Calu3 (cell line): ENCODE results near the gene GRM7. TPM values are rescaled to one million over a fixed set of nuclear protein-coding genes. Genes with fewer than 3 reads are reported as not detected.

ENCODE experiments used
- BruUV-seq: library from RNA; stranded (reverse); fragments of 400-500 nt; replicated peaks from 2 replicates; lab custom pipeline; 2021; lab: Mats Ljungman, UMichigan
- CTCF ChIA-PET: fragments of 300-600 bp; sonication (Branson Sonifier 250); formaldehyde crosslinking; loops from one replicate; lab custom pipeline; 2022; ENCODE audit warnings: antibody characterized with exemption; lab: Charles Lee
- DNase-seq: peaks from one replicate; pipeline ENCODE4 v3.0.0; 2022
- H3K27ac Mint-ChIP-seq: one replicate; pipeline ENCODE4 v1.8.0; 2022; ENCODE audit warnings: mixed read lengths; ENCODE audit not compliant: unreplicated experiment
- H3K27me3 Mint-ChIP-seq: one replicate; pipeline ENCODE4 v1.8.0; 2022; ENCODE audit warnings: mixed read lengths; ENCODE audit not compliant: unreplicated experiment
- H3K36me3 Mint-ChIP-seq: one replicate; pipeline ENCODE4 v1.8.0; 2022; ENCODE audit warnings: mild to moderate bottlenecking, moderate library complexity, mixed read lengths; ENCODE audit not compliant: insufficient read depth, unreplicated experiment
- H3K4me1 Mint-ChIP-seq: one replicate; pipeline ENCODE4 v1.8.0; 2022; ENCODE audit warnings: mild to moderate bottlenecking, low read depth, mixed read lengths; ENCODE audit not compliant: unreplicated experiment
- H3K4me3 Mint-ChIP-seq: one replicate; pipeline ENCODE4 v1.8.0; 2022; ENCODE audit warnings: mild to moderate bottlenecking, low read depth, moderate library complexity, mixed read lengths; ENCODE audit not compliant: unreplicated experiment
- H3K9me3 Mint-ChIP-seq: one replicate; pipeline ENCODE4 v1.8.0; 2022; ENCODE audit warnings: low read depth, mixed read lengths; ENCODE audit not compliant: unreplicated experiment
- CTCF ChIP-seq: fragments of 200-600 bp; IDR thresholded peaks from one replicate; pipeline ENCODE4 v1.8.0; 2022; ENCODE audit warnings: antibody characterized with exemption; ENCODE audit not compliant: unreplicated experiment
- intact Hi-C: fragments of 100-400 bp; cut with micrococcal nuclease; formaldehyde crosslinking; loops from one replicate; pipeline ENCODE4 v1.10.0; 2022; ENCODE audit not compliant: unreplicated experiment
- total RNA-seq: library from RNA; stranded (reverse); gene quantifications from 2 replicates; pipeline ENCODE4 v1.2.3, GENCODE V29; 2022

Gene GRM7
- total RNA-seq, 1 experiment from 2014 or later = not detected

- CTCF ChIA-PET = no interaction called here
- Mint-ChIP-seq H3K27ac (no peak overlapping the region), H3K4me3 (no peak overlapping the region), H3K36me3 (no peaks in the 10 kb centered on the region), H3K9me3 (peaks cover under 1% of the 10 kb centered on the region), H3K4me1 (no peaks in the 10 kb centered on the region), H3K27me3 (no peaks in the 10 kb centered on the region)
- DNase-seq = no peak
- intact Hi-C loops = no loop called here
- no peak for TF ChIP-seq CTCF
- BruUV-seq = no TSS peak
Observed at GRCh38 chr3:7518456-7518855, 657.5 kb downstream of the GRM7 start.

- no TSS peak for BruUV-seq
- Mint-ChIP-seq H3K9me3 (peaks cover 3% of the 10 kb centered on the region), H3K4me3 (no peak overlapping the region), H3K36me3 (no peaks in the 10 kb centered on the region), H3K27ac (no peak overlapping the region), H3K27me3 (no peaks in the 10 kb centered on the region), H3K4me1 (no peaks in the 10 kb centered on the region)
- TF ChIP-seq CTCF = no peak
- CTCF ChIA-PET = no interaction called here
- no peak for DNase-seq
- intact Hi-C loops = no loop called here
Observed at GRCh38 chr3:7520059-7520458, 659.1 kb downstream of the GRM7 start.

GRCh38 chr3:7520593-7520992, 659.7 kb downstream of the GRM7 start:
- no peak for DNase-seq
- H3K9me3 Mint-ChIP-seq = peaks cover 3% of the 10 kb centered on the region
- no peaks in the 10 kb centered on the region for H3K36me3 Mint-ChIP-seq
- intact Hi-C loops = no loop called here
- CTCF ChIA-PET = no interaction called here
- H3K27me3 Mint-ChIP-seq = no peaks in the 10 kb centered on the region
- H3K4me1 Mint-ChIP-seq = no peaks in the 10 kb centered on the region
- no peak overlapping the region for H3K27ac Mint-ChIP-seq
- no peak for TF ChIP-seq CTCF
- BruUV-seq = no TSS peak
- H3K4me3 Mint-ChIP-seq = no peak overlapping the region

- Mint-ChIP-seq H3K9me3 (no peaks in the 10 kb centered on the region), H3K27me3 (no peaks in the 10 kb centered on the region), H3K36me3 (no peaks in the 10 kb centered on the region), H3K4me1 (no peaks in the 10 kb centered on the region), H3K4me3 (no peak overlapping the region), H3K27ac (no peak overlapping the region)
- intact Hi-C loops = no loop called here
- no peak for DNase-seq
- CTCF ChIA-PET = no interaction called here
- no peak for TF ChIP-seq CTCF
- BruUV-seq = no TSS peak
Observed at GRCh38 chr3:7536510-7536909, 675.6 kb downstream of the GRM7 start.
